HepG2 (cell line): ENCODE results near the gene UCP3. TPM values are rescaled to one million over a fixed set of nuclear protein-coding genes. Genes with fewer than 3 reads are reported as not detected.

Source experiments
- ATAC-seq: fragments of 200-7000 bp; cut with Tn5 transposase; 3 replicates; pipeline ENCODE4 v1.9.1; 2020; ENCODE audit warnings: mild to moderate bottlenecking, moderate library complexity
- BruUV-seq: library from RNA; stranded (reverse); fragments of 400-500 nt; replicated peaks from 2 replicates; lab custom pipeline; 2021; lab: Mats Ljungman, UMichigan
- CTCF ChIA-PET: fragments of 300-600 bp; formaldehyde crosslinking; extraction: SDS; loops from one replicate; lab custom pipeline; 2021; ENCODE audit warnings: low total read pairs, inconsistent platforms, low intra/inter-chr PET ratio; lab: Yijun Ruan, JAX
- POLR2A ChIA-PET: fragments of 350-600 bp; sonication (Branson Sonifier 250); formaldehyde crosslinking; loops from one replicate; lab custom pipeline; 2020; ENCODE audit warnings: antibody characterized with exemption, inconsistent platforms; lab: Yijun Ruan, JAX
- DNase-seq: peaks from one replicate; pipeline ENCODE4 v3.0.0-alpha.2; 2015; ENCODE audit warnings: low spot score
- FAIRE-seq: peaks from 3 replicates; lab custom pipeline; 2011; peaks lifted over from hg19 to GRCh38; lab: Jason Lieb, UNC
- H2AFZ ChIP-seq: one replicate; pipeline ENCODE4 v1.6.1; 2011; ENCODE audit warnings: low read length, inconsistent platforms
- H3K27ac ChIP-seq: fragments of 300-600 bp; 3 replicates; pipeline ENCODE4 v1.8.0; 2011; ENCODE audit warnings: mixed run types, mild to moderate bottlenecking, mixed read lengths, low read length, inconsistent platforms; ENCODE audit not compliant: insufficient read depth; ENCODE audit errors: extremely low read length
- H3K27me3 ChIP-seq, 2 experiments: fragments of 200-600 bp in 1 of 2; 2 replicates in 1 of 2; 3 replicates in 1 of 2; pipeline versions ENCODE4 v1.6.0 to v1.8.0; 2011; ENCODE audit warnings: low read length in 2 of 2, mild to moderate bottlenecking in 2 of 2, moderate library complexity in 2 of 2, inconsistent platforms in 1 of 2; ENCODE audit not compliant: insufficient read depth in 2 of 2, control insufficient read depth in 1 of 2
- H3K36me3 ChIP-seq, 2 experiments: fragments of 200-600 bp in 1 of 2; replicated peaks in 1 of 2; 2 replicates in 1 of 2; 3 replicates in 1 of 2; pipeline versions ENCODE4 v1.5.1 to v1.8.0; 2011; ENCODE audit warnings: low read length in 2 of 2, inconsistent platforms in 1 of 2; ENCODE audit not compliant: insufficient read depth in 2 of 2, control insufficient read depth in 1 of 2
- H3K4me1 ChIP-seq: 2 replicates; pipeline ENCODE4 v1.5.1; 2012; ENCODE audit warnings: low read length, inconsistent platforms; ENCODE audit not compliant: insufficient read depth
- H3K4me2 ChIP-seq: 2 replicates; pipeline ENCODE4 v1.6.0; 2011; ENCODE audit warnings: low read depth, low read length, inconsistent platforms
- H3K4me3 ChIP-seq, 3 experiments: fragments of 200-600 bp in 1 of 3; sonication (generic), shearing (Covaris generic) in 1 of 3; replicated peaks in 1 of 3; 2 replicates each; pipeline ENCODE4 v1.5.1; 2011 to 2016; ENCODE audit warnings: low read length in 3 of 3, inconsistent platforms in 2 of 3, low read depth in 2 of 3, mild to moderate bottlenecking in 2 of 3, control low read depth in 1 of 3, mixed read lengths in 1 of 3; ENCODE audit not compliant: insufficient read depth in 1 of 3
- H3K79me2 ChIP-seq: one replicate; pipeline ENCODE4 v1.6.1; 2011; ENCODE audit warnings: low read length, inconsistent platforms; ENCODE audit not compliant: insufficient read depth
- H3K9ac ChIP-seq: 2 replicates; pipeline ENCODE4 v1.6.0; 2011; ENCODE audit warnings: mild to moderate bottlenecking, low read depth, low read length, inconsistent platforms; ENCODE audit not compliant: insufficient read depth
- H3K9me3 ChIP-seq: 2 replicates; pipeline ENCODE4 v1.5.1; 2012; ENCODE audit warnings: mild to moderate bottlenecking, low read length
- H4K20me1 ChIP-seq: 2 replicates; pipeline ENCODE4 v1.6.0; 2011; ENCODE audit warnings: inconsistent platforms, mild to moderate bottlenecking, low read length, moderate library complexity; ENCODE audit not compliant: insufficient read depth
- ADNP ChIP-seq: sonication (generic); formaldehyde crosslinking; IDR thresholded peaks from 2 replicates; pipeline ENCODE4 v1.4.0; 2020; ENCODE audit warnings: missing genetic modification reagents
- CCDC6 ChIP-seq: sonication (generic); formaldehyde crosslinking; IDR thresholded peaks from 2 replicates; pipeline ENCODE4 v1.8.1; 2022; ENCODE audit warnings: mild to moderate bottlenecking, missing genetic modification reagents, moderate library complexity
- FOXC1 ChIP-seq: sonication (generic); formaldehyde crosslinking; IDR thresholded peaks from 2 replicates; pipeline ENCODE4 v1.8.0; 2022; ENCODE audit warnings: mild to moderate bottlenecking, missing genetic modification reagents, borderline replicate concordance
- JUND ChIP-seq: sonication (generic); formaldehyde crosslinking; IDR thresholded peaks from 2 replicates; pipeline ENCODE4 v1.8.0; 2022; ENCODE audit warnings: mild to moderate bottlenecking, missing genetic modification reagents
- KAT7 ChIP-seq: IDR thresholded peaks from 2 replicates; pipeline ENCODE4 v1.6.1; 2018; ENCODE audit warnings: borderline replicate concordance, missing compliant biosample characterization
- MXD4 ChIP-seq: IDR thresholded peaks from 2 replicates; pipeline ENCODE4 v1.6.1; 2016; ENCODE audit warnings: mild to moderate bottlenecking, missing biosample characterization, missing genetic modification reagents
- NFE2L2 ChIP-seq: fragments of 150-350 bp; IDR thresholded peaks from 2 replicates; pipeline ENCODE4 v1.6.1; 2014; ENCODE audit warnings: low read length
- NR2F6 ChIP-seq, 2 experiments: IDR thresholded peaks; 2 replicates each; pipeline ENCODE4 v1.6.1; 2016; ENCODE audit warnings: antibody characterized with exemption in 1 of 2, mild to moderate bottlenecking in 1 of 2
- PCBP1 ChIP-seq: fragments of 200-400 bp; formaldehyde crosslinking; IDR thresholded peaks from 2 replicates; pipeline ENCODE4 v1.6.1; 2017; ENCODE audit warnings: mild to moderate bottlenecking, low read depth, low read length, borderline replicate concordance
- RBFOX2 ChIP-seq: fragments of 200-400 bp; formaldehyde crosslinking; IDR thresholded peaks from 2 replicates; pipeline ENCODE4 v1.6.1; 2017; ENCODE audit warnings: low read depth, mild to moderate bottlenecking, low read length
- TOE1 ChIP-seq: sonication (generic); formaldehyde crosslinking; IDR thresholded peaks from 2 replicates; pipeline ENCODE4 v1.4.0; 2020; ENCODE audit warnings: mild to moderate bottlenecking, missing genetic modification reagents
- U2AF1 ChIP-seq: fragments of 200-400 bp; formaldehyde crosslinking; optimal IDR thresholded peaks from 2 replicates; pipeline ENCODE3; 2017; ENCODE audit warnings: mild to moderate bottlenecking, low read depth, low read length
- ZFP36L2 ChIP-seq: sonication (generic); formaldehyde crosslinking; IDR thresholded peaks from 2 replicates; pipeline ENCODE4 v1.4.0; 2020; ENCODE audit warnings: missing genetic modification reagents
- ZNF354B ChIP-seq: sonication (generic); formaldehyde crosslinking; IDR thresholded peaks from 2 replicates; pipeline ENCODE4 v1.8.0; 2022; ENCODE audit warnings: mild to moderate bottlenecking, missing genetic modification reagents
- ZNF580 ChIP-seq: IDR thresholded peaks from 2 replicates; pipeline ENCODE4 v1.6.1; 2016; ENCODE audit warnings: low read depth, borderline replicate concordance
- ZNF614 ChIP-seq: IDR thresholded peaks from 2 replicates; pipeline ENCODE4 v1.6.1; 2018; ENCODE audit warnings: missing biosample characterization, missing genetic modification reagents, inconsistent platforms, borderline replicate concordance
- ZNF740 ChIP-seq: sonication (generic); formaldehyde crosslinking; IDR thresholded peaks from 2 replicates; pipeline ENCODE4 v1.4.0; 2020; ENCODE audit warnings: missing genetic modification reagents
- ZSCAN12 ChIP-seq: sonication (generic); formaldehyde crosslinking; IDR thresholded peaks from 2 replicates; pipeline ENCODE4 v1.9.0; 2021; ENCODE audit warnings: mild to moderate bottlenecking, missing genetic modification reagents
- WGBS: methylation state at CpG from one replicate; pipeline ENCODE4 v1.1.6; 2017; ENCODE audit warnings: low lambda C conversion rate; 5-methylcytosine and 5-hydroxymethylcytosine counted together
- in situ Hi-C: cut with HindIII; loops from 2 replicates; pipeline ENCODE4 v1.10.0; 2017; ENCODE audit warnings: low pct_unique_long_range_greater_than_20kb; ENCODE audit not compliant: extremely low pct_ligation_motif_present
- intact Hi-C: fragments of 100-400 bp; cut with micrococcal nuclease; formaldehyde crosslinking; loops from one replicate; pipeline ENCODE4 v1.10.0; 2022; ENCODE audit not compliant: unreplicated experiment
- polyA plus RNA-seq, 8 experiments: library from polyadenylated mRNA; depleted of rRNA in 3 of 8; stranded (reverse) in 7 of 8; unstranded in 1 of 8; fragments of >200 nt; fragmentation: Illumina TruSeq in 4 of 8; extraction: Trizol in 4 of 8; gene quantifications; 2 replicates each; pipeline versions ENCODE4 v1.2.1 to v1.2.3, GENCODE V29; 2011 to 2016; ENCODE audit warnings: low read depth in 4 of 8, missing spikeins in 1 of 8, mixed read lengths in 1 of 8; ENCODE audit not compliant: insufficient read depth in 1 of 8
- total RNA-seq, 5 experiments: library from RNA; depleted of rRNA; stranded (reverse); fragments of >200 nt; fragmentation: Illumina TruSeq; extraction: Trizol; gene quantifications; 2 replicates each; pipeline ENCODE4 v1.2.3, GENCODE V29; 2016; ENCODE audit warnings: low read depth in 1 of 5

Gene UCP3
- total and polyA plus RNA-seq, 2 of the 13 experiments (the other 11 are each of a cell fraction or from before 2014, with no cell fraction given), result 0.37 TPM; not detected in 1

- intact Hi-C loops (no loop called here), in situ Hi-C loops (no loop called here)
- Histone ChIP-seq H3K36me3 (no peaks in the 10 kb centered on the region), H3K79me2 (no peaks in the 10 kb centered on the region)
- DNase-seq, result no peak
- FAIRE-seq, result no peak
- TF ChIP-seq MXD4 (CRISPR knock-in tag) (no peak), FOXC1 (CRISPR knock-in tag) (no peak), NFE2L2 (no peak), ZNF354B (CRISPR knock-in tag) (no peak), KAT7 (CRISPR knock-in tag) (no peak), U2AF1 (no peak), ZNF614 (CRISPR knock-in tag) (no peak), TOE1 (CRISPR knock-in tag) (no peak), RBFOX2 (no peak), CCDC6 (CRISPR knock-in tag) (no peak), NR2F6 (IDR thresholded peaks at IDR 0.05) (no peak), NR2F6 (CRISPR knock-in tag; IDR thresholded peaks at IDR 0.05) (no peak), JUND (CRISPR knock-in tag) (no peak), ZNF740 (CRISPR knock-in tag) (no peak), ADNP (CRISPR knock-in tag) (no peak), ZNF580 (CRISPR knock-in tag) (no peak), ZSCAN12 (CRISPR knock-in tag) (no peak), PCBP1 (no peak), ZFP36L2 (no peak)
- TF ChIP-seq, all 625 proteins: peak for 0
- H3K9ac ChIP-seq, result no peak overlapping the region
- H3K27ac ChIP-seq, result no peak overlapping the region
- no peaks in the 10 kb centered on the region for H3K9me3 ChIP-seq
- H3K4me3 ChIP-seq, result no peak overlapping the region
- H2AFZ ChIP-seq, result no peak overlapping the region
- no peaks in the 10 kb centered on the region for H4K20me1 ChIP-seq
- peaks cover 9% of the 10 kb centered on the region; the same call in 1 of the 2 replicates for H3K4me1 ChIP-seq
- WGBS, result 6% methylated on average over 2 of the region's 2 CpGs
- ATAC-seq, result no peak
- no peaks in the 10 kb centered on the region; a peak in 1 of 5 replicates for H3K27me3 ChIP-seq
- CTCF ChIA-PET, result no interaction called here
- no peak overlapping the region for H3K4me2 ChIP-seq
- BruUV-seq, result no TSS peak
- POLR2A ChIA-PET, result no interaction called here
These were observed 13.2 kb downstream of the UCP3 start for GRCh38 chr11:73995731-73996130.
